Activated naive CD8-positive, alpha-beta T cell treated with anti-CD3 and anti-CD28 coated beads for 36 hours (primary cell): ENCODE measurements around the gene ARHGAP19. TPM values are rescaled to one million over a fixed set of nuclear protein-coding genes. Genes with fewer than 3 reads are reported as not detected.
"Not testable (repeated sequence)": the region's sequence is repeated elsewhere in the genome, so short reads cannot be mapped to it uniquely, and the experiment has no call there.

Experiments used
- DNase-seq: peaks from one replicate; pipeline ENCODE4 v3.0.0; 2021
- H3K27ac Mint-ChIP-seq: one replicate; pipeline ENCODE4 v1.8.0; 2022; ENCODE audit warnings: mild to moderate bottlenecking, moderate library complexity, mixed read lengths
- H3K27me3 Mint-ChIP-seq: one replicate; pipeline ENCODE4 v1.8.0; 2022; ENCODE audit warnings: mild to moderate bottlenecking, mixed read lengths
- H3K36me3 Mint-ChIP-seq: one replicate; pipeline ENCODE4 v1.8.0; 2021; ENCODE audit warnings: mild to moderate bottlenecking, mixed read lengths
- H3K4me1 Mint-ChIP-seq: one replicate; pipeline ENCODE4 v1.8.0; 2021; ENCODE audit warnings: mixed read lengths
- H3K4me3 Mint-ChIP-seq: one replicate; pipeline ENCODE4 v1.8.0; 2022; ENCODE audit warnings: mild to moderate bottlenecking, moderate library complexity, mixed read lengths
- H3K9me3 Mint-ChIP-seq: one replicate; pipeline ENCODE4 v1.8.0; 2022; ENCODE audit warnings: mixed read lengths
- total RNA-seq, 2 experiments: library from RNA; stranded (reverse); gene quantifications; one replicate each; pipeline ENCODE4 v1.2.3, GENCODE V29; 2021

Gene ARHGAP19
- total RNA-seq, 2 experiments from 2014 or later = 36.1 to 42.9 TPM

DNA sequence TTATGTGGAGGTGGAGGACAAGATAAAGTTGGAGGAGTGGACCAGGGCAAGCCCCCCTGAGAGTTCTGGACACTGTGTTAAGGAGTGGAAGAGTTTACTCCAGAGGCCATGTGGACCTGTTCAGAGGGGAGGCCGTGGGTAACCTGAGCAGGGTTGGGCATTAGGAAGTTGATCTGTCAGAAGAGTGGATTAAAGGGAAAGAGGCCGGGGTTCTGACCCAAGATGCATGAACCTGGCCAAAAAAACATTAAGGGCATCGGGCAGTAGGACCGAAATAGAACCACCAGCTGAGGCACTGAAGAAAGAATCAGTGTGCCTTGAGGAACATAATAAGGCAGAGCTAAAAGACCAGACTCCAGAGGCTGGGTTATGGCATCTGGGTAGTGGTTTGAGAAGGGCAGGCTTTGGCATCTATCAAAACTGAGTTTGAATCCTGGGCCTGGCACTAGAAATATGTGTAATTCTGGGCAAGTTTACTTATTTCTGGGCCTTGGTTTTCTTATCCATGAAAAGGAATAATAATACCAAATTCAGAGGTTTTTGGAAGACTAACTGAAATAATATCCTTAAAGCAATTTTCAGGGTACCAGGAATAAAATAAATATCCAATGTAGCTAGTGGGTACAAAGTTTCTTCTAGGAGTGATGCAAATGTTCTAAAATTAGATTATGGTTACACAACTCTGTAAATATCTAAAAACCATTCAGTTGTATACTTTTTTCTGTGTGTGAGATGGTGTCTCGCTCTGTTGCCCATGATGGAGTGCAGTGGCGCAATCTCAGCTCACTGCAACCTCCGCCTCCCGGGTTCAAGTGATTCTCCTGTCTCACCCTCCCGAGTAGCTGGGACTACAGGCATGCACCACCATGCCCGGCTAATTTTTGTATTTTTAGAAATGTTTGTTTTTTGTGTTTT is 15.7 kb upstream of the ARHGAP19 start:
- no peaks in the 10 kb centered on the region for H3K36me3 Mint-ChIP-seq
- no peak for DNase-seq
- H3K9me3 Mint-ChIP-seq = no peaks in the 10 kb centered on the region
- no peak overlapping the region for H3K27ac Mint-ChIP-seq
- no peaks in the 10 kb centered on the region for H3K4me1 Mint-ChIP-seq
- no peak overlapping the region for H3K4me3 Mint-ChIP-seq
- H3K27me3 Mint-ChIP-seq = no peaks in the 10 kb centered on the region

DNA sequence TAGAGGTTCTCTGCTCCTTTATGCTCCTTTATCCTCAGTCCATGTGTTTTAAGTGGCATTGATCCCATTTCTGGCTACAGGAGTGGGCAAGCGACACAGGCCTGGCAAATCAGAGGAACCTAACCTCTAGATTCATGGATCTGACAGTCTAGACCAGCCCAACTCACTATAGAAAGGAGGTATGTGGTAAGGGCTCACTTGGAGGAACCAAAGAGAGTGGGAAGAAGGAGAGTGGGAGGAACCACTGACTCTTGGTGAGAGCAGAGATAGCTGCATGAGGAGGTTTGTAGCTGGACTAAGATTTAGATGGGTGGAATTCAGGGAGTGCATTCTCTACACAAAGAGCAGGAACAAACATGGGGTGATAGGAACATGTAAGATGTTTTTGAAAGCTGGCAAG is 15.0 kb upstream of the ARHGAP19 start:
- no peaks in the 10 kb centered on the region for H3K36me3 Mint-ChIP-seq
- H3K27ac Mint-ChIP-seq = no peak overlapping the region
- DNase-seq = no peak
- no peaks in the 10 kb centered on the region for H3K4me1 Mint-ChIP-seq
- H3K9me3 Mint-ChIP-seq = no peaks in the 10 kb centered on the region
- H3K27me3 Mint-ChIP-seq = no peaks in the 10 kb centered on the region
- H3K4me3 Mint-ChIP-seq = no peak overlapping the region

DNA sequence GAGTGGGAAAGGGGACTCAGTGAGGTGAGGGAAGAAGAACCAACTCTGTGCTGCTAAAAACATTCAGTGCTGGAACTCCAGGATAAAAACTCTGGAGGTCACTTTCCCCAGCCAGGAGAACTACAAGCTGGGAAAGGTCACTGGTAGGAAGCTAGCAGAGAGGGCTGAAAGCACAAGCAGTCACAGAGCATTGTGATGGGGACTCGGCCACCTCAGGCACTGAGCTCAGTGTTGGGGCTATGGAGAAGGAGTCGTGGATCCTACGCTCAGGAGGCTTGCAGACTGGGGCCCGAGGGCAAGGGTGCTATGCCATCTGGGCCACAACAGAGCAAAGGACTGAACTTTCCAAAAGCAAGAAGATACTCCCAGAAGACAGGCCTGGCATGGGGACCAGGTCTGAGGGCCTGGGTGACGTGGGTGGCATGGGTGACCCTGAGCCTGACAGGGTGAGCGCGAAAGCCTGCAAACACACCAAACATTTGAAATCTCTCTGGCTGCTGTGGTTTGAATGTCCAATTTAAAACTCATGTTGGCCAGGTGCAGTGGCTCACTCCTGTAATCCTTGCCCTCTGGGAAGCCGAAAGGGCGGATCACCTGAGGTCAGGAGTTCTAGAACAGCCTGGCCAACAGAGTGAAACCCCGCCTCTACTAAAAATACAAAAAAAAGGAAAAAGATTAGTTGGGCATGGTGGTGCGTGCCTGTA is 9.8 kb upstream of the ARHGAP19 start:
- Mint-ChIP-seq H3K27me3 (no peaks in the 10 kb centered on the region), H3K9me3 (no peaks in the 10 kb centered on the region), H3K4me3 (no peak overlapping the region), H3K36me3 (no peaks in the 10 kb centered on the region), H3K4me1 (no peaks in the 10 kb centered on the region), H3K27ac (no peak overlapping the region)
- DNase-seq = no peak

DNA sequence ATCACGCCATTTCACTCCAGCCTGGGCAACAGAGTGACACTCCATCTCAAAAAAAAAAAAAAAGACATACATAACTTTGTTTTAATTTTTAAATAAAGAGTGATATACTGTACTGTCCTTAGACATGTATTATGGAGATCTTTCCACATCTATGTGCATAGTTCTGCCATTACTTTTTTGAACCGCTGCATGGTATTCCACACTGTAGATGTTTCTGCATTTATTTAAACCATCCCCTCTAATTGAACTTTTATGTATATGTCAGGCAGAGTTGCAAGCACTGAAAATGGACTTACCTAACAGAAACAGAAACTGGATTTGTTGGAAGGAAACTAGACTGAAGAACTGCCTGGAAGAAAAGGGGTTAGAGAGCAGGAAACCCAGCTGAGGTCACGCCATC is 8.5 kb upstream of the ARHGAP19 start:
- Mint-ChIP-seq H3K4me1 (no peaks in the 10 kb centered on the region), H3K27me3 (no peaks in the 10 kb centered on the region), H3K9me3 (no peaks in the 10 kb centered on the region), H3K27ac (no peak overlapping the region), H3K36me3 (no peaks in the 10 kb centered on the region), H3K4me3 (no peak overlapping the region)
- DNase-seq = no peak

DNA sequence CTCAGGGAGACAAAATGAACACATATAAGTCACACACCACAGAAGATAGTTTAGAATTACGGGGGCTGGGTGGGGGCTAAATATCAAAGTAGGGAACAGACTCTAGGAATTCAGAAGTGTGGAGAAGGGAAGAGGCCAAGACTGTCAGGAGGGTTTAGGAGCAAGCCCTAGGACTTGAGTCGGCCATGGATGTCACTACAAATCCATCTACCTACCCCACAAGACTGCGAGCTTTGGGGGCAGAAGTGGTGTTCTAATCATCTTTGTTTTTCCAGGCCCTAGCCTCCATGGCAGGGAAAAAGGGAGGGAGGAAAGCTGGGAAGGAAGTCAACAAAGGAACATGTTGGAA is 5.8 kb upstream of the ARHGAP19 start:
- no peak for DNase-seq
- H3K9me3 Mint-ChIP-seq = no peaks in the 10 kb centered on the region
- H3K4me3 Mint-ChIP-seq = no peak overlapping the region
- H3K27me3 Mint-ChIP-seq = no peaks in the 10 kb centered on the region
- no peaks in the 10 kb centered on the region for H3K4me1 Mint-ChIP-seq
- no peak overlapping the region for H3K27ac Mint-ChIP-seq
- H3K36me3 Mint-ChIP-seq = no peaks in the 10 kb centered on the region

DNA sequence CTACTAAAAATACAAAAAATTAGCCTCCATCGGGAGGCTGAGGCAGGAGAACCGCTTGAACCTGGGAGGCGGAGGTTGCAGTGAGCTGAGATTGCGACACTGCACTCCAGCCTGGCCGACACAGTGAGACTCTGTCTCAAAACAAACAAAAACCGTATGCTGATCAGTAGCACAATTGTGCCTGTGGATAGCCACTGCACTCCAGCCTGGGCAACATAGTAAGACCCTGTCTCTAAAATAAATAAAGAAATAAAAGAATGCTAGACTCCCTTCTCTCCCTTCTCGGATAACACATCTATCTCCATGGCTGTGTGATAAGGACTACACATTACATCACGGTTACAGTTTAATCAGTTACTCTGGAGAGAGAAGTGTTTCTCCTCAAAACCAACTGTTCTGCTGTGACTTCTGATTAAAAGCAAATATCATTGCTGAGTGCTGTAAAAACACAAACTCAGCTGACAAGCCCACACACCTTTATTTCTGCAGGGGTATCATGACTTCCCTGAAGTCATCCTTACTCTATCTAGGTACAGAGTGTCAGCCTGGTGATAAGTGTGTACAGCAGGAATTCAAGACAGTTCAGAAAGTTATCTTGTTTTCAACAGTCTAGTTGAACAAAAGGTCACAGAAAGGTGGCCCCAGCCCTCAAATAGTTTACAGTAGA is 5.3 kb upstream of the ARHGAP19 start:
- Mint-ChIP-seq H3K27me3 (no peaks in the 10 kb centered on the region), H3K9me3 (no peaks in the 10 kb centered on the region), H3K36me3 (no peaks in the 10 kb centered on the region), H3K27ac (no peak overlapping the region), H3K4me3 (no peak overlapping the region), H3K4me1 (peaks cover 2% of the 10 kb centered on the region)
- DNase-seq = no peak

DNA sequence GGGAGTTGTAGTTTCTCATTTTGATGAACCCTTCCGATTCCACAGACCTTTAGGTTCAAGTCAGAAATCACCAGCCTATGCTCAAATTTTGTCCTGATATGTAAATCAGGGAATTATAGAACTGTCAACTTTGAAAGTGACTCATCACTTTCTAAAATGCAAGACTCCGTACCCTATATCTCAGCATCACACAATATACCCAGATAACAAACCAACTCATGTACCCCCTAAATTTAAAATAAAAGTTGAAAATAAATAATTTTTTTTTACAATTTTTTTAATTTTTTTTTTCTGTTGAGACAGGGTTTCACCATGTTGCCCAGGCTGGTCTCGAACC is 393 bp upstream of the ARHGAP19 start:
- peaks cover 18% of the 10 kb centered on the region for H3K4me1 Mint-ChIP-seq
- H3K27ac Mint-ChIP-seq = peak overlapping the region; percentile 88
- peak overlapping the region; percentile 94 for H3K4me3 Mint-ChIP-seq
- H3K36me3 Mint-ChIP-seq = peaks cover 8% of the 10 kb centered on the region
- no peaks in the 10 kb centered on the region for H3K9me3 Mint-ChIP-seq
- DNase-seq = no peak
- no peaks in the 10 kb centered on the region for H3K27me3 Mint-ChIP-seq

DNA sequence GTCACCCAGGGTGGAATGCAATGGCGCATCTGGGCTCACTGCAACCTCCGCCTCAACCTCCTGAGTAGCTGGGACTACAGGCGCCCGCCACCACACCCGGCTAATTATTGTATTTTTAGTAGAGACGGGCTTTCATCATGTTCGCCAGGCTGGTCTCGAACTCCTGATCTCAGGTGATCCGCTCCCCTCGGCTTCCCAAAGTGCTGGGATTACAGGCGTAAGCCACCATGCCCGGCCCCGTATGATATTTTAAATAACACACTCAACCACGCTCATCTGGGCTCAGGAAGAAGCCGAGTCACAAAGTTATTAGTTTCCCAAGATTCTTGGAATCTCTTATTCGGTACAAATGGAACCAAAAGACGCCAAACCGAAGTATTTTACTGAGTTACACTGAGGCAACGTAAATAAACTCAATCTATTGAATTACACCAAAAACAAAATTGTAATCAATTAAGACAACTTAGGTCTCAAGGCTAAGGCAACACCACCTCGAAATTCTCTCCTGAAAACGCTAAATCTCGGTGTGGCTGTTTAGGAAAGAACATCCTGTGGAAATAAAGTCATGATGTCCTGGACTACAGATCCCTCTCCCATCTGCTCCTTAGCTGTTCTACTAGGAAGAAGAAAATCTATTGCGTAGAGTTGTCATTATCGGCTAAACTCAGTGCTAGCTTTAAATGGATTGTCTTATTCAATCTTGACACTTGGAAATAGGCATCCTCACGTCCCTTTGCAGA is 910 bp downstream of the ARHGAP19 start:
- DNase-seq = no peak
- H3K4me3 Mint-ChIP-seq = peak overlapping the region; percentile 94
- H3K9me3 Mint-ChIP-seq = no peaks in the 10 kb centered on the region
- peaks cover 11% of the 10 kb centered on the region for H3K36me3 Mint-ChIP-seq
- peak overlapping the region; percentile 88 for H3K27ac Mint-ChIP-seq
- H3K4me1 Mint-ChIP-seq = peaks cover 18% of the 10 kb centered on the region
- no peaks in the 10 kb centered on the region for H3K27me3 Mint-ChIP-seq

DNA sequence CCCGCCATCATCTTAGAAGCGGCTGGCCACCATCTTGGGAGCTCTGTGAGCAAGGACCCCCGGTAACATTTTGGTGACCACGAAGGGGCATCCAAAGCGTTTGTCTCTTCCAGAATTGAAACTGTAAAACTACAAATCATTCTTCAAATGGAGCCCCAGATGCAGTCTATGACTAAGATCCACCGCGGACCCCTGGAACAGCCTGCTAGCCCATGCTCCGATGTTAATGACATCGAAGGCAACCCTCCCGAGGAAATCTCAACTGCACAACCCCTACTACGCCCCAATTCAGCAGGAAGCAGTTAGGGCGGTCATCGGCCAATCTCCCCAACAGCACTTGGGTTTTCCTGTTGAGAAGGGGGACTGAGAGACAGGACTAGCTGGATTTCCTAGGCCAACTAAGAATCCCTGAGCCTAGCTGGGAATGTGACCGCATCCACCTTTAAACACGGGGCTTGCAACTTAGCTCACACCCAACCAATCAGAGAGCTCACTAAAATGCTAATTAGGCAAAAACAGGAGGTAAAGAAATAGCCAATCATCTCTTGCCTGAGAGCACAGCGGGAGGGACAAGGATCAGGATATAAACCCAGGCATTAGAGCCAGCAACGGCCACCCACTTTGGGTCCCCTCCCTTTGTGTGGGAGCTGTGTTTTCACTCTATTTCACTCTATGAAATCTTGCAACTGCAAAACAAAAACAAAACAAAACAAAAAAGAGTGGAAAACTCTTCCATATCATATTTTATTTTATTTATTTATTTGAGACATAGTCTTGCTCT is 1.7 kb downstream of the ARHGAP19 start:
- H3K4me1 Mint-ChIP-seq = peaks cover 18% of the 10 kb centered on the region
- peak overlapping the region; percentile 94 for H3K4me3 Mint-ChIP-seq
- not testable (repeated sequence) for H3K27ac Mint-ChIP-seq, H3K27me3 Mint-ChIP-seq, DNase-seq, H3K9me3 Mint-ChIP-seq
- peaks cover 11% of the 10 kb centered on the region for H3K36me3 Mint-ChIP-seq

DNA sequence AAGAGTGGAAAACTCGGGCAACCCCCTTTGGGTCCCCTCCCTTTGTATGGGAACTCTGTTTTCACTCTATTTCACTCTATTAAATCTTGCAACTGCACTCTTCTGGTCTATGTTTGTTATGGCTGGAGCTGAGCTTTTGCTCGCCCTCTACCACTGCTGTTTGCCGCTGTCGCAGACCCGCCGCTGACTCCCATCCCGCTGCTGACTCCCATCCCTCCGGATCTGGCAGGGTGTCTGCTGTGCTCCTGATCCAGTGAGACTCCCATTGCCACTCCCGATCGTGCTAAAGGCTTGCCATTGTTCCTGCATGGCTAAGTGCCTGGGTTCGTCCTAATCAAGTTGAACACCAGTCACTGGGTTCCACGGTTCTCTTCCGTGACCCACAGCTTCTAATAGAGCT is 2.4 kb downstream of the ARHGAP19 start:
- peaks cover 11% of the 10 kb centered on the region for H3K36me3 Mint-ChIP-seq
- peaks cover 18% of the 10 kb centered on the region for H3K4me1 Mint-ChIP-seq
- H3K9me3 Mint-ChIP-seq, H3K27me3 Mint-ChIP-seq, H3K4me3 Mint-ChIP-seq, DNase-seq, H3K27ac Mint-ChIP-seq: not testable (repeated sequence)

DNA sequence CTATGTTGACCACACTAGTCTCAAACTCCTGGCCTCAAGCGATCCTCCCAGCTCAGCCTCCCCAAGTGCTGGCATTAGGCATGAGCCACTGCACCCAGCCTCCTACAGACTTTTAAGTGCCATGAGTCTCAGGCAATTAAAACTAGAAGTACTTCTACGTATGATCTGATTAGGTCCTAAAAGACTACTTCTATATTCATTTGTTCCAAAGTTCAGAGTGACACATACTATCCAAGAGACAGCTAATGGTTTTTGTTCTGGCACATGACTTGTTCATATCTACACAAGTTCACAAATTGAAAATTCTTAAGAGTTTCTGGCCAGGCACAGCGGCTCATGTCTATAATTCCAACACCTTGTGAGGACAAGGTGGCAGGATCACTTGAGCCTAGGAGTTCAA is 11.7 kb downstream of the ARHGAP19 start:
- no peaks in the 10 kb centered on the region for H3K36me3 Mint-ChIP-seq
- H3K27me3 Mint-ChIP-seq = no peaks in the 10 kb centered on the region
- H3K4me3 Mint-ChIP-seq = no peak overlapping the region
- peaks cover 10% of the 10 kb centered on the region for H3K4me1 Mint-ChIP-seq
- DNase-seq = no peak
- H3K27ac Mint-ChIP-seq = no peak overlapping the region
- no peaks in the 10 kb centered on the region for H3K9me3 Mint-ChIP-seq

DNA sequence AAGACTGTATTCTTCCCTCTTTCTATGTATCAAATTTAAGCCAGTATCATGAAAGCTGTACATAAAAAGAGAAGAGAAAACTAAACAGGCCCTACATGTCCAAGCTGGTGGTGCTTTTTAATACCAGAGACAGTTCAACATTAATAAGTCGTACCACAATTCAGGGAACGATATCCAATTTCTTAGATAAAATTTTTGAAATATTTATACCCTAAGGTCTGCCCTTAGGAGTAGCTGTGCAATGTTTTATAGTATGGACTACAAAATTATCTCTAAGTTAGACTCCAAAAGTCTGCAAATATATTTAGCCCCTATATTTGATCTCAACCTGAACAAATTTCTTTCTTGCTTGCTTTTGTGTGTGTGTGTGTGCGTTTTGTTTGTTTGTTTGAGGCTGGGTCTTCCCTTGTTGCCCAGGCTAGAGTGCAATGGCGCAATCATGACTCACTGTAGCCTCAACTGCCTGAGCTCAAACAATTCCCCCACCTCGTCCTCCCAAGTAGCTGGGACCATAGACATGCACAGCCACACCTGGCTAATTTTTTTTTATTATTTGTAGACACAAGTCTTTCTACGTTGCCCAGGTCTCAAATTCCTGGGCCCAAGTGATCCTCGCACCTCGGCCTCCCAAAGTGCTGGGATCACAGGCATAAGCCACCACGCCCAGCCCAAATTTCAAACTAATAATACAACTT is 13.2 kb downstream of the ARHGAP19 start:
- Mint-ChIP-seq H3K9me3 (no peaks in the 10 kb centered on the region), H3K27ac (no peak overlapping the region), H3K36me3 (no peaks in the 10 kb centered on the region), H3K4me1 (peaks cover 10% of the 10 kb centered on the region), H3K27me3 (no peaks in the 10 kb centered on the region), H3K4me3 (no peak overlapping the region)
- no peak for DNase-seq

DNA sequence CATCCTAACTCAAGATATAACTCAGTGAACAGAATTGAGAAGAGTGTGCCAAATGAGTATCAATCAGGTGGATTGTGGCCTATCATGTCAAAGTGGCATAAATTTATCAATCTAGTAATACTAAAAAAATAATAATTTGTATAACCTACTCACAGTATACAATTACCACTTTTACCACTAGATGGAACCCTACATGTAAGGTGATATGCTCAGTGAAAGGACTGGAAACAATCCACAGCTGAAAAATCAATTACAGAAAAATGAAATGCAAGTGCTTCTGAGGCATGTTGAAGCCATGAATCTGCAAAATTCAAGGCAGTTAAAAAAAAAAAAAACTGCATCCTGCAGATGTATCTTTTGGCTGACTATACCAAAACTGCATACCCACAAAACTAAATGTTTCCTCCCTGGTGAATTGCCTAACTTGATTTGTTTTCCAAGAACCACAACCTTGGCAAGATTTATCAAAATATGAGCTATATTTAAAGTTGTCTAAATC is 13.9 kb downstream of the ARHGAP19 start:
- Mint-ChIP-seq H3K4me3 (no peak overlapping the region), H3K27ac (no peak overlapping the region), H3K4me1 (peaks cover 10% of the 10 kb centered on the region), H3K36me3 (no peaks in the 10 kb centered on the region), H3K27me3 (no peaks in the 10 kb centered on the region), H3K9me3 (no peaks in the 10 kb centered on the region)
- DNase-seq = no peak

DNA sequence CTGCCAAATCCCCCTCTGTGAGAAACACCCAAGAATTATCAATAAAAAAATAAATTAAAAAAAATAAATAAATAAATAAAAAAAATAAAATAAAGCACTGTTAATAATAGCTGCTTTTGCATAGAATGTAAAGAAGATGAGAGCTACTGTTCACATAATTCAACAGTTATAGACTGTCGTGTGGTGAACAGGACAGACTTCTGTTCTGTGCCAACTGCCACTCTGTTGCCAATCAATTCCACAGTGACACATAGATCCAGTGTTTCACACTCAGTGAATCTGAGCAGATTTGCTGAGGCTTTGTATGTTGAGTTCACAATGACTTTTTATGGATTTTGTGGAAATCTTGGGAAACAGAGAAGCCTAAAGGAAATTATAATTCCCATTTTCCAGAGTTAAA is 14.9 kb downstream of the ARHGAP19 start:
- H3K36me3 Mint-ChIP-seq = no peaks in the 10 kb centered on the region
- peaks cover 10% of the 10 kb centered on the region for H3K4me1 Mint-ChIP-seq
- no peaks in the 10 kb centered on the region for H3K9me3 Mint-ChIP-seq
- H3K4me3 Mint-ChIP-seq = no peak overlapping the region
- no peaks in the 10 kb centered on the region for H3K27me3 Mint-ChIP-seq
- no peak for DNase-seq
- no peak overlapping the region for H3K27ac Mint-ChIP-seq
